Smooth muscle cell (in vitro differentiated cells): ENCODE measurements around the gene XRN1. TPM values are rescaled to one million over a fixed set of nuclear protein-coding genes. Genes with fewer than 3 reads are reported as not detected.

Source experiments
- DNase-seq: peaks from one replicate; lab custom pipeline; 2025; ENCODE audit not compliant: unreplicated experiment; lab: John Stamatoyannopoulos, UW
- H2AFZ ChIP-seq: fragments of 200-600 bp; sonication (generic); 2 replicates; pipeline ENCODE4 v1.6.0; 2016; ENCODE audit warnings: antibody characterized with exemption, low read depth, mild to moderate bottlenecking
- H3F3A ChIP-seq: fragments of 200-600 bp; sonication (generic); 2 replicates; pipeline ENCODE4 v1.6.0; 2017; ENCODE audit warnings: antibody characterized with exemption, low read depth
- H3K27ac ChIP-seq: fragments of 200-600 bp; sonication (generic); 2 replicates; pipeline ENCODE4 v1.5.1; 2016; ENCODE audit warnings: low read depth, mild to moderate bottlenecking
- H3K27me3 ChIP-seq: fragments of 200-600 bp; sonication (generic); 2 replicates; pipeline ENCODE4 v1.6.1; 2016; ENCODE audit warnings: low read depth, mild to moderate bottlenecking
- H3K36me3 ChIP-seq: fragments of 200-600 bp; sonication (generic); 2 replicates; pipeline ENCODE4 v1.5.1; 2016; ENCODE audit warnings: low read depth
- H3K4me1 ChIP-seq: fragments of 200-600 bp; sonication (generic); 2 replicates; pipeline ENCODE4 v1.5.1; 2016; ENCODE audit warnings: low read depth
- H3K4me2 ChIP-seq: fragments of 200-600 bp; sonication (generic); 2 replicates; pipeline ENCODE4 v1.6.0; 2016; ENCODE audit warnings: mild to moderate bottlenecking
- H3K4me3 ChIP-seq: fragments of 200-600 bp; sonication (generic); 2 replicates; pipeline ENCODE4 v1.5.1; 2016; ENCODE audit warnings: mild to moderate bottlenecking
- H3K79me2 ChIP-seq: fragments of 200-600 bp; sonication (generic); 2 replicates; pipeline ENCODE4 v1.6.0; 2016; ENCODE audit warnings: low read depth, mild to moderate bottlenecking
- H3K9ac ChIP-seq: fragments of 200-600 bp; sonication (generic); 2 replicates; pipeline ENCODE4 v1.6.0; 2016; ENCODE audit warnings: low read depth
- H3K9me3 ChIP-seq: fragments of 200-600 bp; sonication (generic); replicated peaks from 2 replicates; pipeline ENCODE4 v1.5.1; 2016; ENCODE audit warnings: low read depth
- H4K20me1 ChIP-seq: fragments of 200-600 bp; sonication (generic); 2 replicates; pipeline ENCODE4 v1.6.0; 2016; ENCODE audit warnings: low read depth
- CTCF ChIP-seq: fragments of 200-600 bp; sonication (generic); IDR thresholded peaks from 2 replicates; pipeline ENCODE4 v1.5.1; 2017; ENCODE audit warnings: borderline replicate concordance, mild to moderate bottlenecking, antibody characterized with exemption; ENCODE audit not compliant: insufficient read depth, poor library complexity, severe bottlenecking
- WGBS: methylation state at CpG from one replicate; pipeline ENCODE4 v1.1.7; 2016; ENCODE audit warnings: low lambda C conversion rate; 5-methylcytosine and 5-hydroxymethylcytosine counted together
- polyA plus RNA-seq: library from polyadenylated mRNA; unstranded; fragments of >200 nt; fragmentation: Nextera tagmentation; extraction: Ambion mirVana; gene quantifications from 2 replicates; pipeline ENCODE4 v1.2.1, GENCODE V29; 2016
- total RNA-seq: library from RNA; depleted of rRNA; stranded (reverse); fragments of >200 nt; gene quantifications from 2 replicates; pipeline ENCODE4 v1.2.3, GENCODE V29; 2014

XRN1 gene
- total and polyA plus RNA-seq, 2 experiments from 2014 or later, result 7.5 to 37.1 TPM

DNA sequence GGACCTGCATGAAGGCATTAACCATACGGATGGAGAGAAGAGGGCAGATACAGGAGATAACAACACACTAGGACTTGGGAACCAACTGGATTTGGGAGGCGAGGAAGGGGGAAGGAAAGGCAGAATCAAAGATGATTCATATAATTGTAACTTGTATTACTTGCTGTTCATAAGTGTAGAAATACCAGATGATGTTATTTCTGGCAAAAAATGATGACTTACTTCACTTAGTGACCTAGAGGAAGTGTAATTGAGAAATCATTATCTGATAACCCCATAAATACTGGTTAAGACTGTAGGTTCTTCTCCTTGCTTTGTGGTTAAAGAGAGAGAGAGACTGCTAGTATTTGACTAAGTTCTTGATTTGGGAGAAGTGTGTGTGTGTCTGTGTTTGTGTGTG, 172.0 kb downstream of the XRN1 start:
- no peaks in the 10 kb centered on the region for H3K27me3 ChIP-seq
- no peak overlapping the region for H3K27ac ChIP-seq
- WGBS, result 70% methylated on average over 2 of the region's 2 CpGs
- no peak overlapping the region for H3K9ac ChIP-seq
- no peak overlapping the region for H2AFZ ChIP-seq
- no peak overlapping the region for H3K4me3 ChIP-seq
- H3K79me2 ChIP-seq, result no peaks in the 10 kb centered on the region
- H3K4me2 ChIP-seq, result no peak overlapping the region
- H3K36me3 ChIP-seq, result no peaks in the 10 kb centered on the region
- no peak for TF ChIP-seq CTCF
- H3F3A ChIP-seq, result no peaks in the 10 kb centered on the region
- no peaks in the 10 kb centered on the region for H3K9me3 ChIP-seq
- no peaks in the 10 kb centered on the region for H3K4me1 ChIP-seq
- DNase-seq, result no peak
- no peaks in the 10 kb centered on the region for H4K20me1 ChIP-seq

- H3K4me1 ChIP-seq, result no peaks in the 10 kb centered on the region
- whole genome bisulfite sequencing, result 100% methylated on average over 1 of the region's 1 CpG
- H3K4me2 ChIP-seq, result no peak overlapping the region
Measured at GRCh38 chr3:142274908-142275307, 172.9 kb downstream of the XRN1 start.

DNA sequence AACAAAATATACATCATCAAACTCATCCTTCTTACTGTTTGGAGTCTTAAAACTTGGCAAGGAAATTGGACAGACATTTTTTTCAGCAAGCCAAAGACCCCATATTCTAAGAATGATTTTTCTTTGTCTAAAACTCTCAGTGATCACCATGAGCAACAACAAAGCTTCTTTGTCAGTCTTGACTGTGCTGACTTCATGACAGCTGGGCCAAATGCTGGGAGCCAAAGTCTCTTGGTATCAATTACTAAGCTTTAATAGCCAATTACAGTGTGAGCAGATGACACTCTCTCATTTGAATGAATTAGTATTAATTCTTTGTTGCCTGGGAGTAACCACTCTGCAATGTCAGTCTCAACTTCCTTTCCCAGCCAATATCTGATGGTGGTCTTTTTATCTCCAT, 174.3 kb downstream of the XRN1 start:
- no peak for TF ChIP-seq CTCF

More at GRCh38 chr3:142274908-142275307, 172.9 kb downstream of the XRN1 start:
- Histone ChIP-seq H3K4me3 (no peak overlapping the region), H3K9me3 (no peaks in the 10 kb centered on the region), H3F3A (no peaks in the 10 kb centered on the region), H4K20me1 (no peaks in the 10 kb centered on the region), H3K9ac (no peak overlapping the region), H3K79me2 (no peaks in the 10 kb centered on the region), H3K36me3 (no peaks in the 10 kb centered on the region), H2AFZ (no peak overlapping the region), H3K27me3 (no peaks in the 10 kb centered on the region), H3K27ac (no peak overlapping the region)
- DNase-seq, result no peak
- no peak for TF ChIP-seq CTCF

DNA sequence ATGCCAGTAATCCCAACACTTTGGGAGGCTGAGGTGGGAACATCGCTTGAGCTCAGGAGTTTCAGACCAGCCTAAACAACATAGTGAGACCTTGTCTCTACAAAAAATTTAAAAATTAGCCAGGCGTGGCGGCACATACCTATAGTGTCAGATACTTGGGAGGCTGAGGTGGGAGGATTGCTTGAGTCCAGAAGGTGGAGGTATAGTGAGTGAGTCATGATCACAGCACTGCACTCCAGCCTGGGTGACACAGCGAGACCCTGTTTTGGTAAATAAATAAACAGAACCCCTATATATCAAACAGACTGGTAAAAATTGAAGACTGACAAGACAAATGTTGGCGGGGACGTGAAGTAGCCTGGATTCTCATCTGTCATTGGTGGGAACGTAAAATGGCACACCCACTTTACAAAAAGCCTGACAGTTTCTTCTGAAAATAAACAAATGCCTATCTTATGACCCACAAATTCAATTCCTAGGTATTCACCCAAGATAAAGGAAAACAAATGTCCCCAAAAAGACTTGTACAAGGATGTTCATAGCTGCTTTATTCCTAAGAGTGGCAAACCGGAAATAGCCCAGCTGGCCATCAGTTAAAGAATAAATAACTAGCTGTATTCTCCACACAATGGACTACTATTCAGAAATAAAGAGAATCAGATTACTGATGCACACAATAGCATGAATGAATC, 175.5 kb downstream of the XRN1 start:
- Histone ChIP-seq H3K4me1 (peaks cover 3% of the 10 kb centered on the region), H3K4me3 (no peak overlapping the region), H3K79me2 (no peaks in the 10 kb centered on the region), H4K20me1 (no peaks in the 10 kb centered on the region), H3F3A (no peaks in the 10 kb centered on the region), H2AFZ (no peak overlapping the region), H3K9ac (no peak overlapping the region), H3K36me3 (no peaks in the 10 kb centered on the region), H3K4me2 (no peak overlapping the region), H3K27ac (no peak overlapping the region), H3K9me3 (no peaks in the 10 kb centered on the region), H3K27me3 (no peaks in the 10 kb centered on the region)
- no peak for TF ChIP-seq CTCF
- no peak for DNase-seq
- 97% methylated on average over 8 of the region's 8 CpGs for whole genome bisulfite sequencing

More for the DNA sequence above, 174.3 kb downstream of the XRN1 start:
- no peaks in the 10 kb centered on the region for H3K36me3 ChIP-seq
- H3K4me2 ChIP-seq, result no peak overlapping the region
- no peak overlapping the region for H3K9ac ChIP-seq
- no peaks in the 10 kb centered on the region for H3K79me2 ChIP-seq
- no peaks in the 10 kb centered on the region for H3K9me3 ChIP-seq
- no peaks in the 10 kb centered on the region for H3F3A ChIP-seq
- no peak overlapping the region for H3K4me3 ChIP-seq
- H3K4me1 ChIP-seq, result peaks cover 3% of the 10 kb centered on the region
- H3K27ac ChIP-seq, result no peak overlapping the region
- DNase-seq, result no peak
- H2AFZ ChIP-seq, result no peak overlapping the region
- H4K20me1 ChIP-seq, result no peaks in the 10 kb centered on the region
- H3K27me3 ChIP-seq, result no peaks in the 10 kb centered on the region
